Left lung (tissue), 10 donors: ENCODE measurements around the gene GNPTAB. TPM values are rescaled to one million over a fixed set of nuclear protein-coding genes. Genes with fewer than 3 reads are reported as not detected.

Source experiments
- ATAC-seq: fragments of 200-7000 bp; cut with Tn5 transposase; one replicate; pipeline ENCODE4 v1.9.1; 2020; ENCODE audit warnings: moderate library complexity
- DNase-seq, 4 donors: peaks; one replicate each; pipeline ENCODE4 v3.0.0-alpha.2; 2013 to 2020
- H3K27ac ChIP-seq, 2 donors: fragments of 200-600 bp; sonication (generic) in 1 of 2; one replicate each; pipeline versions ENCODE4 v1.5.0 to v1.8.0; 2020 to 2021
- H3K27me3 ChIP-seq, 2 donors: fragments of 200-600 bp; sonication (generic) in 1 of 2; one replicate each; pipeline versions ENCODE4 v1.5.0 to v1.8.0; 2020 to 2021
- H3K36me3 ChIP-seq, 2 donors: fragments of 200-600 bp; sonication (generic) in 1 of 2; one replicate each; pipeline versions ENCODE4 v1.5.0 to v1.8.0; 2020 to 2021
- H3K4me1 ChIP-seq, 2 donors: fragments of 200-600 bp; one replicate each; pipeline ENCODE4 v1.8.0; 2021
- H3K4me3 ChIP-seq, 2 donors: fragments of 200-600 bp; sonication (generic) in 1 of 2; one replicate each; pipeline versions ENCODE4 v1.5.0 to v1.8.0; 2020 to 2021; ENCODE audit warnings: mild to moderate bottlenecking in 1 of 2
- H3K9me3 ChIP-seq, 2 donors: fragments of 200-600 bp; sonication (generic) in 1 of 2; one replicate each; pipeline versions ENCODE4 v1.5.0 to v1.8.0; 2020 to 2021
- intact Hi-C, 2 donors: fragments of 100-400 bp; cut with DNase I; formaldehyde crosslinking; loops; one replicate each; pipeline versions ENCODE4 v1.11.2 to v1.14.2; 2022
- polyA plus RNA-seq, 6 donors: library from polyadenylated mRNA; unstranded; fragments of 120-200 nt; gene quantifications; one replicate each; pipeline ENCODE4 v1.2.1, GENCODE V29; 2013; ENCODE audit not compliant: insufficient read length in 6 of 6
- total RNA-seq, 2 donors: library from RNA; stranded (reverse); fragmentation: NEBNext Ultra II Directional; extraction: Animal tissue kit (Norgen Biotek cat#: 25700); gene quantifications; one replicate each; pipeline ENCODE4 v1.2.1, GENCODE V29; 2021
- TF ChIP-seq, protein P1 (sequence below), 2 donors: fragments of 200-600 bp; sonication (generic) in 1 of 2; IDR thresholded peaks; one replicate each; pipeline versions ENCODE4 v1.5.0 to v1.8.0; 2021; ENCODE audit warnings: antibody characterized with exemption in 2 of 2
- donor health status: DM: no; HTN: yes; CAD: no.
- donor health status: DM: no; HTN: no; CAD: no.

The GNPTAB gene
- total and polyA plus RNA-seq, 8 donors: 42.7 to 68.9 (median 51.4) TPM

DNA sequence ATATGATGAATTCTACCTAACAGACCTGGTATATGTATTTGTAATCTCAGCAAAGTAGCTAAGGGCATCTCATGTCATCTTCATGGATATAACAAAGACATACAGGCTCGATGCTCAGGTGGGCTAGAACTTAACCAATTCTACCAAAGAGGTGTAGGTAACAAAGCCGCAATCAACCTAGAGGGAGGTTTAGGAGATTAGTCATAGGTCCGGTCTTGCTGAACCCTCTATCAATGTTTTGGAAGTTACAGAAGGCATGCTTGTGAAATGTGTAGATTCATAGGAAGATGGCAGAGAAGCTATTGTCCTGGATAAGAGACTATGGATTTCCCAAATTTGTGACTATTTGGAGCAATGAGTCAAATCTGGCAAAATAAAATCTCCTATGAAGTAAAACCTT lies 48.9 kb downstream of the GNPTAB start:
- DNase-seq: no peak
- peaks cover 0 to 30% of the 10 kb centered on the region in 2 donors for H3K4me1 ChIP-seq
- H3K27me3 ChIP-seq: no peaks in the 10 kb centered on the region
- H3K27ac ChIP-seq: no peak overlapping the region
- intact Hi-C loops: no loop called here
- no peak overlapping the region for H3K4me3 ChIP-seq
- H3K36me3 ChIP-seq: peaks cover 0 to 33% of the 10 kb centered on the region in 2 donors
- ATAC-seq: no peak
- TF ChIP-seq, protein P1, sequence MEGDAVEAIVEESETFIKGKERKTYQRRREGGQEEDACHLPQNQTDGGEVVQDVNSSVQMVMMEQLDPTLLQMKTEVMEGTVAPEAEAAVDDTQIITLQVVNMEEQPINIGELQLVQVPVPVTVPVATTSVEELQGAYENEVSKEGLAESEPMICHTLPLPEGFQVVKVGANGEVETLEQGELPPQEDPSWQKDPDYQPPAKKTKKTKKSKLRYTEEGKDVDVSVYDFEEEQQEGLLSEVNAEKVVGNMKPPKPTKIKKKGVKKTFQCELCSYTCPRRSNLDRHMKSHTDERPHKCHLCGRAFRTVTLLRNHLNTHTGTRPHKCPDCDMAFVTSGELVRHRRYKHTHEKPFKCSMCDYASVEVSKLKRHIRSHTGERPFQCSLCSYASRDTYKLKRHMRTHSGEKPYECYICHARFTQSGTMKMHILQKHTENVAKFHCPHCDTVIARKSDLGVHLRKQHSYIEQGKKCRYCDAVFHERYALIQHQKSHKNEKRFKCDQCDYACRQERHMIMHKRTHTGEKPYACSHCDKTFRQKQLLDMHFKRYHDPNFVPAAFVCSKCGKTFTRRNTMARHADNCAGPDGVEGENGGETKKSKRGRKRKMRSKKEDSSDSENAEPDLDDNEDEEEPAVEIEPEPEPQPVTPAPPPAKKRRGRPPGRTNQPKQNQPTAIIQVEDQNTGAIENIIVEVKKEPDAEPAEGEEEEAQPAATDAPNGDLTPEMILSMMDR (IDR thresholded peaks at IDR 0.05): no peak
- H3K9me3 ChIP-seq: no peaks in the 10 kb centered on the region

DNA sequence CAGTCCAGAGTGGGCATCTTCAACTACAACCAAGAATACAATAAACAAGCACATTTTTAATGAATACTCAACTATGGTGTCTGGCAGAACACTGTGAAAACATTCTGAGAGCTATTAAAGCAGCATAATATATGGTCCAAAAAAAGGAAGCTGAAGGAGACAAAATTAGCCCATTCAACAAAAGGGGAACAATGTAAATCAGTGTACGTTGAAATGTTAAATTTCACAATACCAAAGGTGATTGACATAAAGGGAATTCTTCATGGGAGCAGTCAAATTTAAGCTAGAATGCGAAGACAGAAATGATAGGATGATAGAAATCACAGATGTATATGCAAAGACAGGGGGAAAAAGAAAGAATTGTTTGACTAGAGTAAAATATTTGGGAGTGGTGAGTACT lies 50.2 kb downstream of the GNPTAB start:
- intact Hi-C loops: no loop called here
- DNase-seq (no peak), ATAC-seq (no peak)
- no peaks in the 10 kb centered on the region for H3K9me3 ChIP-seq
- TF ChIP-seq, protein P1 (IDR thresholded peaks at IDR 0.05): no peak
- no peak overlapping the region for H3K4me3 ChIP-seq
- peaks cover 0 to 30% of the 10 kb centered on the region in 2 donors for H3K36me3 ChIP-seq
- peaks cover 0 to 33% of the 10 kb centered on the region in 2 donors for H3K4me1 ChIP-seq
- no peaks in the 10 kb centered on the region for H3K27me3 ChIP-seq
- no peak overlapping the region for H3K27ac ChIP-seq

GRCh38 chr12:101779626-101780025 lies 51.1 kb downstream of the GNPTAB start:
- DNase-seq (no peak), ATAC-seq (no peak)
- H3K9me3 ChIP-seq: no peaks in the 10 kb centered on the region
- intact Hi-C loops: loop anchor here in 1 of 2 donors (10.0 kb wide), 1 partner anchor 55 kb away; the partner anchor contains the start of gene GNPTAB
- no peaks in the 10 kb centered on the region for H3K27me3 ChIP-seq
- H3K4me3 ChIP-seq: no peak overlapping the region
- TF ChIP-seq, protein P1 (IDR thresholded peaks at IDR 0.05): no peak
- H3K36me3 ChIP-seq: peaks cover 0 to 22% of the 10 kb centered on the region in 2 donors
- H3K4me1 ChIP-seq: peaks cover 0 to 33% of the 10 kb centered on the region in 2 donors
- no peak overlapping the region for H3K27ac ChIP-seq

DNA sequence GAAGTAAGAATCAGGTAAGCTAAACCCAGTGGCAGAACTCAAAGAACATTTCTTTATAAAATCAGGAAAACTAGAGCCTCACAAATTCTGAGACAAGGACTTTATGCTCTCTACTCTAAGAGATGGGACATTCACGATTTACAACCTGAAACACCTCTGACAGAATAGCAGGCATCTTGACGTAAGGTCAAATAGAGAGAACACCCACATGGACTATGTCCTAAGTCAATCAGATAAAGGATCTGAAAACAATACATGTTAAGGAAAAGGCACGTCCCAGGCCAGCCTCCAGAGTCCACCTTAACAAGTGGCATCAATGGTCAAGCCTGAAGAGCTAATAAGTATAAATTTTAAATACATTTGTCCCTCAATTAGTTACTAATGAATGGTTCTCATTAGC lies 51.6 kb downstream of the GNPTAB start:
- TF ChIP-seq, protein P1 (IDR thresholded peaks at IDR 0.05): no peak
- Histone ChIP-seq H3K27ac (no peak overlapping the region), H3K4me1 (peaks cover 0 to 33% of the 10 kb centered on the region in 2 donors), H3K27me3 (no peaks in the 10 kb centered on the region), H3K4me3 (no peak overlapping the region), H3K9me3 (no peaks in the 10 kb centered on the region), H3K36me3 (peaks cover 0 to 17% of the 10 kb centered on the region in 2 donors)
- DNase-seq (no peak), ATAC-seq (no peak)
- intact Hi-C loops: loop anchor here in 1 of 2 donors (10.0 kb wide), 1 partner anchor 56 kb away; the partner anchor contains the start of gene GNPTAB

GRCh38 chr12:101777978-101778377 lies 52.8 kb downstream of the GNPTAB start:
- no peak for DNase-seq
- H3K36me3 ChIP-seq: peaks cover 0 to 12% of the 10 kb centered on the region in 2 donors
- H3K27me3 ChIP-seq: no peaks in the 10 kb centered on the region
- TF ChIP-seq, protein P1 (IDR thresholded peaks at IDR 0.05): no peak
- ATAC-seq: no peak
- peak overlapping the region; percentile 14 to 65 for H3K27ac ChIP-seq
- no peak overlapping the region for H3K4me3 ChIP-seq
- H3K9me3 ChIP-seq: no peaks in the 10 kb centered on the region
- peaks cover 0 to 44% of the 10 kb centered on the region in 2 donors for H3K4me1 ChIP-seq
- intact Hi-C loops: loop anchor here in 1 of 2 donors (10.0 kb wide), 1 partner anchor 57 kb away; the partner anchor contains the start of gene GNPTAB
